ENCODE measurements around the gene LUC7L.

Gene LUC7L

DNA sequence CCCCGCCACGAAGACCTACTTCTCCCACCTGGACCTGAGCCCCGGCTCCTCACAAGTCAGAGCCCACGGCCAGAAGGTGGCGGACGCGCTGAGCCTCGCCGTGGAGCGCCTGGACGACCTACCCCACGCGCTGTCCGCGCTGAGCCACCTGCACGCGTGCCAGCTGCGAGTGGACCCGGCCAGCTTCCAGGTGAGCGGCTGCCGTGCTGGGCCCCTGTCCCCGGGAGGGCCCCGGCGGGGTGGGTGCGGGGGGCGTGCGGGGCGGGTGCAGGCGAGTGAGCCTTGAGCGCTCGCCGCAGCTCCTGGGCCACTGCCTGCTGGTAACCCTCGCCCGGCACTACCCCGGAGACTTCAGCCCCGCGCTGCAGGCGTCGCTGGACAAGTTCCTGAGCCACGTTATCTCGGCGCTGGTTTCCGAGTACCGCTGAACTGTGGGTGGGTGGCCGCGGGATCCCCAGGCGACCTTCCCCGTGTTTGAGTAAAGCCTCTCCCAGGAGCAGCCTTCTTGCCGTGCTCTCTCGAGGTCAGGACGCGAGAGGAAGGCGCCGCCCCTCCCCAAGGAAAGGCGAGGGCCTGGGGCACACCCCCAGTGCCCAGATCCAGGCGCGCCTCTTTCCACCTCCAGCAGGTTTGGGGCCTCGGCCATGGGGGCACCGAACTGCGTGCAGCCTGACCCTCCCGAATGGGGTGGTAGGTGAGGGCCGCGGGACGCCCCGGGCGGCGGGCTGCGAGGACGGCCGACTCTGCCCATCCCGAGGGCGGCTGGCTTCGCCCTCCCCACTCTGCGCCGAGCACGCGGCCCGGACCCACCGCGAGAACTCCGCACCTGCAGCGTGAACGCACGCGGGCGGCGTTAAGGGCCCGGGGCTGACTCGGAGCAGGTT lies 48.3 kb downstream of the LUC7L start:
- Histone ChIP-seq H3K4me3 (ENCODE audit: low read length) (peak overlapping the region; percentile 39), H3K9me3 (ENCODE audit: control insufficient read depth, insufficient read depth, low read length) (no peaks in the 10 kb centered on the region), H3K36me3 (ENCODE audit: control insufficient read depth, low read length) (no peaks in the 10 kb centered on the region), H3K4me2 (ENCODE audit: low read length) (peak overlapping the region; percentile 60), H3K79me2 (ENCODE audit: control insufficient read depth, low read length) (no peaks in the 10 kb centered on the region), H3K9me2 (replicated peaks; ENCODE audit: control insufficient read depth, low read length) (no peaks in the 10 kb centered on the region), H3K27ac (ENCODE audit: low read depth, low read length) (no peak overlapping the region), H4K20me1 (ENCODE audit: control insufficient read depth, insufficient read depth, low read depth, low read length) (no peaks in the 10 kb centered on the region), H3K4me1 (ENCODE audit: control insufficient read depth, low read length) (peaks cover 10% of the 10 kb centered on the region), H3K27me3 (ENCODE audit: control insufficient read depth, low read length) (peaks cover 13% of the 10 kb centered on the region), H3F3A (ENCODE audit: control insufficient read depth, insufficient read depth) (peaks cover 14% of the 10 kb centered on the region)
- no peak for TF ChIP-seq CTCF (IDR thresholded peaks at IDR 0.05; ENCODE audit: low read depth, low read length, poor library complexity, severe bottlenecking)
- no peak for TF ChIP-seq EZH2phosphoT487 (IDR thresholded peaks at IDR 0.05; ENCODE audit: borderline replicate concordance, low read length)

DNA sequence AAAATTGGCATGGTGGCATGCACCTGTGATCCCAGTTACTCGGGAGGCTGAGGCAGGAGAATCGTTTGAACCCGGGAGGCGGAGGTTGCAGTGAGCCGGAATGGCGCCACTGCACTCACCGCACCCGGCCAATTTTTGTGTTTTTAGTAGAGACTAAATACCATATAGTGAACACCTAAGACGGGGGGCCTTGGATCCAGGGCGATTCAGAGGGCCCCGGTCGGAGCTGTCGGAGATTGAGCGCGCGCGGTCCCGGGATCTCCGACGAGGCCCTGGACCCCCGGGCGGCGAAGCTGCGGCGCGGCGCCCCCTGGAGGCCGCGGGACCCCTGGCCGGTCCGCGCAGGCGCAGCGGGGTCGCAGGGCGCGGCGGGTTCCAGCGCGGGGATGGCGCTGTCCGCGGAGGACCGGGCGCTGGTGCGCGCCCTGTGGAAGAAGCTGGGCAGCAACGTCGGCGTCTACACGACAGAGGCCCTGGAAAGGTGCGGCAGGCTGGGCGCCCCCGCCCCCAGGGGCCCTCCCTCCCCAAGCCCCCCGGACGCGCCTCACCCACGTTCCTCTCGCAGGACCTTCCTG lies 49.1 kb downstream of the LUC7L start, which contains the start of gene HBQ1:
HBQ1 (plus strand) TSS at position 359 of the 575 bp plus-strand sequence; CDS start at position 387, 28 bp downstream.
- H3F3A ChIP-seq (ENCODE audit: control insufficient read depth, insufficient read depth): peaks cover 14% of the 10 kb centered on the region
- H3K9me2 ChIP-seq (replicated peaks; ENCODE audit: control insufficient read depth, low read length): no peaks in the 10 kb centered on the region
- H3K36me3 ChIP-seq (ENCODE audit: control insufficient read depth, low read length): no peaks in the 10 kb centered on the region
- H3K79me2 ChIP-seq (ENCODE audit: control insufficient read depth, low read length): no peaks in the 10 kb centered on the region
- H3K4me2 ChIP-seq (ENCODE audit: low read length): peak within 1 kb of the TSS; percentile 60
- no peaks in the 10 kb centered on the region for H3K9me3 ChIP-seq (ENCODE audit: control insufficient read depth, insufficient read depth, low read length)
- no peak within 1 kb of the TSS for H3K27ac ChIP-seq (ENCODE audit: low read depth, low read length)
- H3K4me3 ChIP-seq (ENCODE audit: low read length): peak within 1 kb of the TSS; percentile 39
- no peak for TF ChIP-seq CTCF (IDR thresholded peaks at IDR 0.05; ENCODE audit: low read depth, low read length, poor library complexity, severe bottlenecking)
- TF ChIP-seq EZH2phosphoT487 (IDR thresholded peaks at IDR 0.05; ENCODE audit: borderline replicate concordance, low read length): no peak
- H4K20me1 ChIP-seq (ENCODE audit: control insufficient read depth, insufficient read depth, low read depth, low read length): no peaks in the 10 kb centered on the region
- peaks cover 18% of the 10 kb centered on the region for H3K27me3 ChIP-seq (ENCODE audit: control insufficient read depth, low read length)
- H3K4me1 ChIP-seq (ENCODE audit: control insufficient read depth, low read length): peaks cover 10% of the 10 kb centered on the region

GRCh38 chr16:179211-180092 lies 49.8 kb downstream of the LUC7L start:
- Histone ChIP-seq H3K9me2 (replicated peaks; ENCODE audit: control insufficient read depth, low read length) (no peaks in the 10 kb centered on the region), H3K4me3 (ENCODE audit: low read length) (no peak overlapping the region), H3K27me3 (ENCODE audit: control insufficient read depth, low read length) (peaks cover 25% of the 10 kb centered on the region), H3K4me1 (ENCODE audit: control insufficient read depth, low read length) (peaks cover 10% of the 10 kb centered on the region), H3K9me3 (ENCODE audit: control insufficient read depth, insufficient read depth, low read length) (no peaks in the 10 kb centered on the region), H3K27ac (ENCODE audit: low read depth, low read length) (no peak overlapping the region), H3F3A (ENCODE audit: control insufficient read depth, insufficient read depth) (peaks cover 14% of the 10 kb centered on the region), H3K36me3 (ENCODE audit: control insufficient read depth, low read length) (no peaks in the 10 kb centered on the region), H3K79me2 (ENCODE audit: control insufficient read depth, low read length) (no peaks in the 10 kb centered on the region), H4K20me1 (ENCODE audit: control insufficient read depth, insufficient read depth, low read depth, low read length) (no peaks in the 10 kb centered on the region), H3K4me2 (ENCODE audit: low read length) (no peak overlapping the region)
- no peak for TF ChIP-seq CTCF (IDR thresholded peaks at IDR 0.05; ENCODE audit: low read depth, low read length, poor library complexity, severe bottlenecking)
- TF ChIP-seq EZH2phosphoT487 (IDR thresholded peaks at IDR 0.05; ENCODE audit: borderline replicate concordance, low read length): no peak

Measured in DOHH2 (cell line).